ENCODE results near the gene WDR86. TPM values are rescaled to one million over a fixed set of nuclear protein-coding genes. Genes with fewer than 3 reads are reported as not detected.

Gene WDR86
- total RNA-seq, 1 donor from 2014 or later = 83.0 TPM

GRCh38 chr7:151393031-151393977 is 16.5 kb downstream of the WDR86 start:
- Mint-ChIP-seq H3K36me3 (peaks cover 9% of the 10 kb centered on the region), H3K27ac (no peak overlapping the region), H3K9me3 (no peaks in the 10 kb centered on the region), H3K4me3 (no peak overlapping the region), H3K4me1 (ENCODE audit: unreplicated experiment) (peaks cover 5% of the 10 kb centered on the region), H3K27me3 (no peaks in the 10 kb centered on the region)
- DNase-seq (ENCODE audit: extremely low spot score, unreplicated experiment) = no peak
- TF ChIP-seq CTCF (conservative IDR thresholded peaks at IDR 0.05) = no peak

- H3K9me3 Mint-ChIP-seq = no peaks in the 10 kb centered on the region
- DNase-seq (ENCODE audit: extremely low spot score, unreplicated experiment) = no peak
- peaks cover 5% of the 10 kb centered on the region for H3K4me1 Mint-ChIP-seq (ENCODE audit: unreplicated experiment)
- H3K36me3 Mint-ChIP-seq = peaks cover 3% of the 10 kb centered on the region
- H3K27me3 Mint-ChIP-seq = no peaks in the 10 kb centered on the region
- H3K4me3 Mint-ChIP-seq = no peak overlapping the region
- H3K27ac Mint-ChIP-seq = no peak overlapping the region
- TF ChIP-seq CTCF (conservative IDR thresholded peaks at IDR 0.05) = no peak
Measured at GRCh38 chr7:151392426-151392825, 17.4 kb downstream of the WDR86 start.

- H3K4me1 Mint-ChIP-seq (ENCODE audit: unreplicated experiment) = peaks cover 5% of the 10 kb centered on the region
- H3K36me3 Mint-ChIP-seq = peaks cover 3% of the 10 kb centered on the region
- no peak overlapping the region for H3K4me3 Mint-ChIP-seq
- no peak for TF ChIP-seq CTCF (conservative IDR thresholded peaks at IDR 0.05)
- H3K27ac Mint-ChIP-seq = no peak overlapping the region
- DNase-seq (ENCODE audit: extremely low spot score, unreplicated experiment) = no peak
- H3K9me3 Mint-ChIP-seq = no peaks in the 10 kb centered on the region
- no peaks in the 10 kb centered on the region for H3K27me3 Mint-ChIP-seq
Measured at GRCh38 chr7:151392002-151392401, 17.8 kb downstream of the WDR86 start.

- H3K4me3 Mint-ChIP-seq = no peak overlapping the region
- no peak for TF ChIP-seq CTCF (conservative IDR thresholded peaks at IDR 0.05)
- no peak overlapping the region for H3K27ac Mint-ChIP-seq
- no peak for DNase-seq (ENCODE audit: extremely low spot score, unreplicated experiment)
- peaks cover 3% of the 10 kb centered on the region for H3K36me3 Mint-ChIP-seq
- no peaks in the 10 kb centered on the region for H3K27me3 Mint-ChIP-seq
- H3K4me1 Mint-ChIP-seq (ENCODE audit: unreplicated experiment) = peaks cover 9% of the 10 kb centered on the region
- no peaks in the 10 kb centered on the region for H3K9me3 Mint-ChIP-seq
Measured at GRCh38 chr7:151391358-151391730, 18.5 kb downstream of the WDR86 start.

- H3K9me3 Mint-ChIP-seq = no peaks in the 10 kb centered on the region
- H3K4me1 Mint-ChIP-seq (ENCODE audit: unreplicated experiment) = peaks cover 9% of the 10 kb centered on the region
- DNase-seq (ENCODE audit: extremely low spot score, unreplicated experiment) = no peak
- H3K27me3 Mint-ChIP-seq = no peaks in the 10 kb centered on the region
- no peak overlapping the region for H3K4me3 Mint-ChIP-seq
- H3K36me3 Mint-ChIP-seq = peaks cover 3% of the 10 kb centered on the region
- H3K27ac Mint-ChIP-seq = no peak overlapping the region
- TF ChIP-seq CTCF (conservative IDR thresholded peaks at IDR 0.05) = no peak
Measured at GRCh38 chr7:151390598-151391357, 19.1 kb downstream of the WDR86 start.

Measured in type B pancreatic cell (in vitro differentiated cells).